ENCODE results near the gene SLC39A9. TPM values are rescaled to one million over a fixed set of nuclear protein-coding genes. Genes with fewer than 3 reads are reported as not detected.
A peak's percentile ranks its signal among the peaks of the same experiment; 100 is the strongest.

SLC39A9 gene
- total and polyA plus RNA-seq, 2 of the 13 experiments (the other 11 are each of a cell fraction or from before 2014, with no cell fraction given), result 46.6 to 69.5 TPM

- TF ChIP-seq ZNF749 (CRISPR knock-in tag; IDR thresholded peaks at IDR 0.05; ENCODE audit: borderline replicate concordance), result no peak
- TF ChIP-seq DMAP1 (CRISPR knock-in tag; IDR thresholded peaks at IDR 0.05), result peak; percentile 96
- TF ChIP-seq BATF2 (CRISPR knock-in tag; IDR thresholded peaks at IDR 0.05), result peak; percentile 71; the same call in 1 of the 2 replicates
- TF ChIP-seq PBX2 (CRISPR knock-in tag; IDR thresholded peaks at IDR 0.05), result no peak; the same call in 1 of the 2 replicates
- peak; percentile 90 for TF ChIP-seq PHF20 (CRISPR knock-in tag; IDR thresholded peaks at IDR 0.05)
- no peak for TF ChIP-seq ZNF256 (CRISPR knock-in tag; conservative IDR thresholded peaks at IDR 0.05)
- TF ChIP-seq ZNF598 (CRISPR knock-in tag; IDR thresholded peaks at IDR 0.05; ENCODE audit: borderline replicate concordance), result peak; percentile 66; the same call in 1 of the 2 replicates
- TF ChIP-seq BRCA1 (CRISPR knock-in tag; IDR thresholded peaks at IDR 0.05), result no peak; the same call in 1 of the 2 replicates
- TF ChIP-seq, protein P1, sequence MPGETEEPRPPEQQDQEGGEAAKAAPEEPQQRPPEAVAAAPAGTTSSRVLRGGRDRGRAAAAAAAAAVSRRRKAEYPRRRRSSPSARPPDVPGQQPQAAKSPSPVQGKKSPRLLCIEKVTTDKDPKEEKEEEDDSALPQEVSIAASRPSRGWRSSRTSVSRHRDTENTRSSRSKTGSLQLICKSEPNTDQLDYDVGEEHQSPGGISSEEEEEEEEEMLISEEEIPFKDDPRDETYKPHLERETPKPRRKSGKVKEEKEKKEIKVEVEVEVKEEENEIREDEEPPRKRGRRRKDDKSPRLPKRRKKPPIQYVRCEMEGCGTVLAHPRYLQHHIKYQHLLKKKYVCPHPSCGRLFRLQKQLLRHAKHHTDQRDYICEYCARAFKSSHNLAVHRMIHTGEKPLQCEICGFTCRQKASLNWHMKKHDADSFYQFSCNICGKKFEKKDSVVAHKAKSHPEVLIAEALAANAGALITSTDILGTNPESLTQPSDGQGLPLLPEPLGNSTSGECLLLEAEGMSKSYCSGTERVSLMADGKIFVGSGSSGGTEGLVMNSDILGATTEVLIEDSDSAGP (CRISPR knock-in tag; IDR thresholded peaks at IDR 0.05; ENCODE audit: borderline replicate concordance), result peak; percentile 61; the same call in 1 of the 2 replicates
- TF ChIP-seq MAZ (IDR thresholded peaks at IDR 0.05; ENCODE audit: borderline replicate concordance, low read depth, low read length), result 0 out of 2 replicates have a peak, but pooled peaks have one; percentile 19
- TF ChIP-seq MAZ (CRISPR knock-in tag; IDR thresholded peaks at IDR 0.05; ENCODE audit: low read depth), result peak; percentile 25; the same call in 1 of the 2 replicates
- TF ChIP-seq ZSCAN20 (CRISPR knock-in tag; IDR thresholded peaks at IDR 0.05; ENCODE audit: borderline replicate concordance), result peak; percentile 60; the same call in 1 of the 2 replicates
- TF ChIP-seq TRIM24 (CRISPR knock-in tag; IDR thresholded peaks at IDR 0.05), result no peak
- TF ChIP-seq ATF2 (CRISPR knock-in tag; IDR thresholded peaks at IDR 0.05), result peak; percentile 23; the same call in 1 of the 2 replicates
- TF ChIP-seq HCFC1 (IDR thresholded peaks at IDR 0.05; ENCODE audit: low read depth, low read length), result peak; percentile 70
- no peak for TF ChIP-seq ZNF460 (CRISPR knock-in tag; IDR thresholded peaks at IDR 0.05; ENCODE audit: borderline replicate concordance)
- 0 out of 2 replicates have a peak, but pooled peaks have one; percentile 62 for TF ChIP-seq IRX3 (CRISPR knock-in tag; IDR thresholded peaks at IDR 0.05; ENCODE audit: borderline replicate concordance, low read depth)
- peak; percentile 27; the same call in 1 of the 2 replicates for TF ChIP-seq SALL1 (CRISPR knock-in tag; IDR thresholded peaks at IDR 0.05)
- TF ChIP-seq GPBP1L1 (CRISPR knock-in tag; IDR thresholded peaks at IDR 0.05), result no peak
- no peak for TF ChIP-seq ZNF510 (CRISPR knock-in tag; IDR thresholded peaks at IDR 0.05; ENCODE audit: low read depth)
- TF ChIP-seq POLR2G (IDR thresholded peaks at IDR 0.05; ENCODE audit: low read depth, low read length), result peak; percentile 94
- TF ChIP-seq SMC3 (IDR thresholded peaks at IDR 0.05; ENCODE audit: low read length), result no peak
- peak; percentile 92 for TF ChIP-seq YY1 (IDR thresholded peaks at IDR 0.05; ENCODE audit: insufficient read depth, insufficient replicate concordance, low read depth, low read length)
Measured at GRCh38 chr14:69398053-69398817, at the start of gene SLC39A9, which contains the start of gene ERH (continued).

All from HepG2 (cell line).